Fibroblast of skin of scalp (primary cell): Measurements from ENCODE around the gene DPM2.

Experiments used
- DNase-seq: peaks from one replicate; pipeline ENCODE4 v3.0.0-alpha.2; 2013

The DPM2 gene

GRCh38 chr9:127918183-127919107 lies 19.2 kb downstream of the DPM2 start:
- peak; percentile 53 for DNase-seq

- DNase-seq, result no peak
Measured at GRCh38 chr9:127917603-127918002, 20.1 kb downstream of the DPM2 start.

GRCh38 chr9:127916720-127917581 lies 20.7 kb downstream of the DPM2 start, which contains the start of gene ST6GALNAC4:
Gene ST6GALNAC4, minus strand, starts transcription at chr9:127917041. Its CDS starts 622 bp downstream, at chr9:127916419.
- DNase-seq, result peak; percentile 94

- no peak for DNase-seq
Measured at GRCh38 chr9:127915801-127916719, 21.6 kb downstream of the DPM2 start.

- no peak for DNase-seq
Measured at GRCh38 chr9:127915325-127915752, 22.3 kb downstream of the DPM2 start.

- no peak for DNase-seq
Measured at GRCh38 chr9:127913682-127914081, 24.0 kb downstream of the DPM2 start.

GRCh38 chr9:127912882-127913281 lies 24.8 kb downstream of the DPM2 start:
- no peak for DNase-seq

- no peak for DNase-seq
Measured at GRCh38 chr9:127912296-127912695, 25.4 kb downstream of the DPM2 start.

GRCh38 chr9:127910613-127911205 lies 26.9 kb downstream of the DPM2 start:
- no peak for DNase-seq

- DNase-seq, result no peak
Measured at GRCh38 chr9:127909839-127910273, 27.8 kb downstream of the DPM2 start.

- DNase-seq, result no peak
Measured at GRCh38 chr9:127908660-127908926, 29.1 kb downstream of the DPM2 start.

- no peak for DNase-seq
Measured at GRCh38 chr9:127907867-127908659, 29.6 kb downstream of the DPM2 start.

- no peak for DNase-seq
Measured at GRCh38 chr9:127905788-127906191, 31.9 kb downstream of the DPM2 start.

GRCh38 chr9:127905004-127905728 lies 32.5 kb downstream of the DPM2 start:
- DNase-seq, result no peak

- DNase-seq, result no peak
Measured at GRCh38 chr9:127904561-127905003, 33.1 kb downstream of the DPM2 start.

- DNase-seq, result peak; percentile 49
Measured at GRCh38 chr9:127903557-127904475, 33.8 kb downstream of the DPM2 start.

GRCh38 chr9:127899128-127899943 lies 38.3 kb downstream of the DPM2 start, which contains the start of gene ST6GALNAC6:
Gene ST6GALNAC6, minus strand, starts transcription at chr9:127899603. Its CDS starts 1,622 bp downstream, at chr9:127897981.
- DNase-seq, result peak; percentile 80
